ENCODE data around the gene MRC2.

MRC2 gene

GRCh38 chr17:62675260-62675659 lies 47.8 kb downstream of the MRC2 start:
- TF ChIP-seq SIN3A (IDR thresholded peaks at IDR 0.05; ENCODE audit: borderline replicate concordance, insufficient read depth, low read length), result no peak
- no peak for TF ChIP-seq TAF1 (IDR thresholded peaks at IDR 0.05; ENCODE audit: borderline replicate concordance, insufficient read depth, low read length)
- TF ChIP-seq POLR2AphosphoS5 (IDR thresholded peaks at IDR 0.05; ENCODE audit: low read depth, low read length), result no peak
- no peak for TF ChIP-seq FOXP2 (optimal IDR thresholded peaks at IDR 0.05; ENCODE audit: borderline replicate concordance, extremely low read depth, extremely low read length, insufficient read depth)
- no peak for TF ChIP-seq REST (IDR thresholded peaks at IDR 0.05; ENCODE audit: insufficient read depth in 1 of 2, low read depth in 2 of 2, low read length in 2 of 2)

- TF ChIP-seq FOXP2 (optimal IDR thresholded peaks at IDR 0.05; ENCODE audit: borderline replicate concordance, extremely low read depth, extremely low read length, insufficient read depth) (no peak), SIN3A (IDR thresholded peaks at IDR 0.05; ENCODE audit: borderline replicate concordance, insufficient read depth, low read length) (no peak), REST (IDR thresholded peaks at IDR 0.05; ENCODE audit: insufficient read depth in 1 of 2, low read depth in 2 of 2, low read length in 2 of 2) (no peak), TAF1 (IDR thresholded peaks at IDR 0.05; ENCODE audit: borderline replicate concordance, insufficient read depth, low read length) (no peak), POLR2AphosphoS5 (IDR thresholded peaks at IDR 0.05; ENCODE audit: low read depth, low read length) (no peak)
These were observed 48.2 kb downstream of the MRC2 start for GRCh38 chr17:62675701-62676100.

- TF ChIP-seq TAF1 (IDR thresholded peaks at IDR 0.05; ENCODE audit: borderline replicate concordance, insufficient read depth, low read length) (no peak), SIN3A (IDR thresholded peaks at IDR 0.05; ENCODE audit: borderline replicate concordance, insufficient read depth, low read length) (no peak), FOXP2 (optimal IDR thresholded peaks at IDR 0.05; ENCODE audit: borderline replicate concordance, extremely low read depth, extremely low read length, insufficient read depth) (no peak), REST (IDR thresholded peaks at IDR 0.05; ENCODE audit: insufficient read depth in 1 of 2, low read depth in 2 of 2, low read length in 2 of 2) (no peak), POLR2AphosphoS5 (IDR thresholded peaks at IDR 0.05; ENCODE audit: low read depth, low read length) (no peak)
These were observed 48.9 kb downstream of the MRC2 start for GRCh38 chr17:62676231-62676943.

- TF ChIP-seq SIN3A (IDR thresholded peaks at IDR 0.05; ENCODE audit: borderline replicate concordance, insufficient read depth, low read length) (no peak), FOXP2 (optimal IDR thresholded peaks at IDR 0.05; ENCODE audit: borderline replicate concordance, extremely low read depth, extremely low read length, insufficient read depth) (no peak), POLR2AphosphoS5 (IDR thresholded peaks at IDR 0.05; ENCODE audit: low read depth, low read length) (no peak), REST (IDR thresholded peaks at IDR 0.05; ENCODE audit: insufficient read depth in 1 of 2, low read depth in 2 of 2, low read length in 2 of 2) (no peak), TAF1 (IDR thresholded peaks at IDR 0.05; ENCODE audit: borderline replicate concordance, insufficient read depth, low read length) (no peak)
These were observed 49.6 kb downstream of the MRC2 start for GRCh38 chr17:62676952-62677596.

Measured in PFSK-1 (cell line).